ENCODE results near the gene NUP133. TPM values are rescaled to one million over a fixed set of nuclear protein-coding genes. Genes with fewer than 3 reads are reported as not detected.
A peak's percentile ranks its signal among the peaks of the same experiment; 100 is the strongest.

The NUP133 gene
- total and polyA plus RNA-seq, 2 of the 4 experiments (the other 2 are of a cell fraction): 13.4 to 30.5 TPM

DNA sequence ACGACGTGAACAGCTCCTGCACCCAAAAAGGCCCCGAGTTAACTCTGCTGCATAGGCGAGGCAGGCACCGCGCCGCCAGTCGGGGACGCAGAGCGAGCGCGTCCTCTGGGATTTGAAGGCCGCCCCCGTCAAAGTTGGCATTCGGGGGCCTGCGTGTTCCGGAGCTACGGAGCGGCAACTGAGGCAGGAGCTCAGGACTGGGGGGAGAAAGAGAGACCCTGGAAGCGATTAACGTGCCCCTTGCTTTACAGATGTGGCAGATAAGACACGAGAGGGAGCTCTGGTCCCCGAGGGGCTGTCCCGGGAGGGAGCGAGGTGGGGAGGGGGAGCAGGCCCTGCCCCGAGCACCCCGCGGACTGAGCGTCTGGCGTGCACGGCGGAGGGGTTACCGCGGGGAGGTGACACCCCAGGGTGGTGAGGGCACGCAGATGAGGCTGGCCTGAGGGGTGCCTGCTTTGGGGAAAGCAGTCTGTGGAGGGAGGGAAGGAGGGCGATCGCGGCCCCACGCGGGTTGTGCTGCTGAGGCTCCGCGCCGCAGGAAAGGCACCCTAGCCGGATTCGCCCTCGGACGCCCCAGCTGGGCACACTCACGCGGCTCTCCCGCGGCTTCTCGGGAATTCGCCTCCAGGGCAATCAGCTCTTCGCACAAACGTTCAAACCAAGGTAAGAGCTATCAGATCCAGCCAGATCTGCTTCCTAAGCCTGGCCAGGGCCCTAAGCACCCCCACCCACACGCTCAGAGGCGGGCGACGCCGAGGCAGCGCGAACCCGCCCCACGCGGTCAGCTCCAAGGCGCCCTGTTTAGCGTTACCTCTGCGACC is 100.7 kb downstream of the NUP133 start:
- H2BK15ac ChIP-seq (ENCODE audit: low read depth, low read length): no peak overlapping the region
- no peaks in the 10 kb centered on the region for H3K9me3 ChIP-seq (ENCODE audit: control insufficient read depth, insufficient read depth, low read length)
- DNase-seq (no peak), ATAC-seq (ENCODE audit: low read depth) (no peak; the same call in 1 of the 2 replicates)
- POLR2A ChIA-PET (ENCODE audit: unreplicated experiment): interaction anchor here (0.6 kb wide), 1 partner anchor 223 kb away, joined by 3 read pairs; no protein-coding TSS in a partner anchor
- H3K4me1 ChIP-seq (ENCODE audit: control insufficient read depth, insufficient read depth, low read length): peaks cover 7% of the 10 kb centered on the region; the same call in 1 of the 2 replicates
- H2BK20ac ChIP-seq (ENCODE audit: low read depth, low read length): no peak overlapping the region
- no peak overlapping the region for H2BK120ac ChIP-seq (ENCODE audit: low read depth, low read length)
- H3K27me3 ChIP-seq (ENCODE audit: control insufficient read depth, insufficient read depth, low read length): peaks cover 44% of the 10 kb centered on the region
- in situ Hi-C loops (cut with MboI; ENCODE audit: low sequenced_read_pairs) (no loop called here), dilution Hi-C loops (cut with HindIII; ENCODE audit: low sequenced_read_pairs, unreplicated experiment) (no loop called here), intact Hi-C loops (cut with micrococcal nuclease) (loop anchor here (5.0 kb wide), 1 partner anchor 60 kb away; no protein-coding TSS in a partner anchor)
- BruUV-seq (replicated peaks): no TSS peak
- H4K20me1 ChIP-seq (ENCODE audit: insufficient read depth, low read length): no peaks in the 10 kb centered on the region
- H3K4me2 ChIP-seq (ENCODE audit: low read depth, low read length): peak overlapping the region; percentile 43
- H4K91ac ChIP-seq (ENCODE audit: insufficient read depth, low read depth, low read length): no peak overlapping the region
- H2AK9ac ChIP-seq (replicated peaks; ENCODE audit: low read depth, low read length, poor library complexity): no peak overlapping the region
- H3K9me1 ChIP-seq (ENCODE audit: insufficient read depth, low read length): peaks cover 4% of the 10 kb centered on the region; the same call in 1 of the 2 replicates
- H3K27ac ChIP-seq (ENCODE audit: insufficient read depth, low read length): no peak overlapping the region
- no peak overlapping the region for H3K56ac ChIP-seq (ENCODE audit: extremely low read depth, insufficient read depth, low read length)
- no peak overlapping the region for H4K8ac ChIP-seq (ENCODE audit: low read depth in 2 of 2, low read length in 2 of 2)
- H3K23ac ChIP-seq (ENCODE audit: low read depth, low read length): no peak overlapping the region
- no peak overlapping the region for H3K4me3 ChIP-seq (ENCODE audit: insufficient read depth, low read depth, low read length)
- 8% methylated on average over 41 of the region's 68 CpGs; no CpG with 5 or more reads in 1 of the 2 experiments for WGBS, 2 experiments (ENCODE audit: extremely low coverage in 2 of 2, insufficient read length in 1 of 2)
- H2AK5ac ChIP-seq (ENCODE audit: low read depth, low read length): no peak overlapping the region
- H3K79me1 ChIP-seq (ENCODE audit: low read depth in 1 of 2, low read length in 2 of 2): no peaks in the 10 kb centered on the region
- CTCF ChIA-PET: interaction anchor here (0.6 to 0.8 kb wide), 2 partner anchors 9 to 53 kb away, joined by 3 read pairs; no protein-coding TSS in a partner anchor
- H3K36me3 ChIP-seq (ENCODE audit: control insufficient read depth, insufficient read depth, low read length): no peaks in the 10 kb centered on the region
- no peak overlapping the region for H4K5ac ChIP-seq (ENCODE audit: low read depth, low read length)
- peak overlapping the region; percentile 85 for H2AFZ ChIP-seq (replicated peaks; ENCODE audit: low read length, poor library complexity)
- no peak overlapping the region for H3K18ac ChIP-seq (ENCODE audit: low read depth, low read length)
- H3K14ac ChIP-seq (replicated peaks; ENCODE audit: low read depth, low read length): no peak overlapping the region
- no peak overlapping the region for H3K9ac ChIP-seq (ENCODE audit: low read depth, low read length)
- no peak overlapping the region for H2BK5ac ChIP-seq (ENCODE audit: low read depth, low read length, poor library complexity, severe bottlenecking)
- H3K4ac ChIP-seq (ENCODE audit: low read depth, low read length): no peak overlapping the region
- no peak for TF ChIP-seq NFE2L2 (IDR thresholded peaks at IDR 0.05; ENCODE audit: low read depth, low read length)
- no peak for TF ChIP-seq MXI1 (IDR thresholded peaks at IDR 0.05; ENCODE audit: borderline replicate concordance, low read depth, low read length)
- no peak for TF ChIP-seq MAFK (IDR thresholded peaks at IDR 0.05; ENCODE audit: low read depth, low read length)
- TF ChIP-seq, protein P1, sequence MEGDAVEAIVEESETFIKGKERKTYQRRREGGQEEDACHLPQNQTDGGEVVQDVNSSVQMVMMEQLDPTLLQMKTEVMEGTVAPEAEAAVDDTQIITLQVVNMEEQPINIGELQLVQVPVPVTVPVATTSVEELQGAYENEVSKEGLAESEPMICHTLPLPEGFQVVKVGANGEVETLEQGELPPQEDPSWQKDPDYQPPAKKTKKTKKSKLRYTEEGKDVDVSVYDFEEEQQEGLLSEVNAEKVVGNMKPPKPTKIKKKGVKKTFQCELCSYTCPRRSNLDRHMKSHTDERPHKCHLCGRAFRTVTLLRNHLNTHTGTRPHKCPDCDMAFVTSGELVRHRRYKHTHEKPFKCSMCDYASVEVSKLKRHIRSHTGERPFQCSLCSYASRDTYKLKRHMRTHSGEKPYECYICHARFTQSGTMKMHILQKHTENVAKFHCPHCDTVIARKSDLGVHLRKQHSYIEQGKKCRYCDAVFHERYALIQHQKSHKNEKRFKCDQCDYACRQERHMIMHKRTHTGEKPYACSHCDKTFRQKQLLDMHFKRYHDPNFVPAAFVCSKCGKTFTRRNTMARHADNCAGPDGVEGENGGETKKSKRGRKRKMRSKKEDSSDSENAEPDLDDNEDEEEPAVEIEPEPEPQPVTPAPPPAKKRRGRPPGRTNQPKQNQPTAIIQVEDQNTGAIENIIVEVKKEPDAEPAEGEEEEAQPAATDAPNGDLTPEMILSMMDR (conservative IDR thresholded peaks at IDR 0.05; ENCODE audit: low read depth, low read length): no peak
- no peak for TF ChIP-seq POLR2A (IDR thresholded peaks at IDR 0.05; ENCODE audit: low read depth, low read length)
- no peak for TF ChIP-seq FOS (IDR thresholded peaks at IDR 0.05; ENCODE audit: low read depth, low read length)
- no peak for TF ChIP-seq SMC3 (IDR thresholded peaks at IDR 0.05; ENCODE audit: low read depth, low read length)
- TF ChIP-seq RAD21 (IDR thresholded peaks at IDR 0.05; ENCODE audit: low read length): no peak
- TF ChIP-seq USF2 (IDR thresholded peaks at IDR 0.05; ENCODE audit: low read depth, low read length): no peak
- no peak for TF ChIP-seq CHD1 (IDR thresholded peaks at IDR 0.05; ENCODE audit: low read depth, low read length)
- no peak for TF ChIP-seq RFX5 (IDR thresholded peaks at IDR 0.05; ENCODE audit: low read depth, low read length)
- TF ChIP-seq RCOR1 (IDR thresholded peaks at IDR 0.05; ENCODE audit: insufficient replicate concordance, low read length): no peak
- TF ChIP-seq CEBPB (IDR thresholded peaks at IDR 0.05; ENCODE audit: low read depth, low read length): no peak
- no peak for TF ChIP-seq MAZ (IDR thresholded peaks at IDR 0.05; ENCODE audit: borderline replicate concordance, low read depth, low read length)
- no peak for TF ChIP-seq BHLHE40 (IDR thresholded peaks at IDR 0.05; ENCODE audit: low read depth, low read length)
